Bronchial epithelial cell (primary cell): Measurements from ENCODE around the gene METTL24. TPM values are rescaled to one million over a fixed set of nuclear protein-coding genes. Genes with fewer than 3 reads are reported as not detected.

Experiments
- DNase-seq: peaks from one replicate; pipeline ENCODE4 v3.0.0-alpha.2; 2010; ENCODE audit warnings: low read depth
- FAIRE-seq: peaks from 2 replicates; lab custom pipeline; 2011; peaks lifted over from hg19 to GRCh38; lab: Jason Lieb, UNC
- H3K27me3 ChIP-seq: 2 replicates; pipeline ENCODE4 v1.5.1; 2011; ENCODE audit warnings: low read length; ENCODE audit not compliant: control insufficient read depth, insufficient read depth
- H3K36me3 ChIP-seq: 2 replicates; pipeline ENCODE4 v1.5.1; 2011; ENCODE audit warnings: low read length; ENCODE audit not compliant: control insufficient read depth, insufficient read depth
- H3K4me3 ChIP-seq: 2 replicates; pipeline ENCODE4 v1.5.1; 2011; ENCODE audit warnings: mild to moderate bottlenecking, low read depth, low read length, control low read depth
- total RNA-seq: library from RNA; depleted of rRNA; stranded (reverse); fragments of >200 nt; gene quantifications from 2 replicates; pipeline ENCODE4 v1.2.1, GENCODE V29; 2014
- TF ChIP-seq, protein P1 (sequence below): IDR thresholded peaks from 2 replicates; pipeline ENCODE4 v1.5.1; 2011; ENCODE audit warnings: mild to moderate bottlenecking, moderate library complexity, low read length, control low read depth, inconsistent platforms; ENCODE audit not compliant: insufficient read depth, severe bottlenecking

METTL24 gene
- total RNA-seq, 1 donor from 2014 or later: not detected

DNA sequence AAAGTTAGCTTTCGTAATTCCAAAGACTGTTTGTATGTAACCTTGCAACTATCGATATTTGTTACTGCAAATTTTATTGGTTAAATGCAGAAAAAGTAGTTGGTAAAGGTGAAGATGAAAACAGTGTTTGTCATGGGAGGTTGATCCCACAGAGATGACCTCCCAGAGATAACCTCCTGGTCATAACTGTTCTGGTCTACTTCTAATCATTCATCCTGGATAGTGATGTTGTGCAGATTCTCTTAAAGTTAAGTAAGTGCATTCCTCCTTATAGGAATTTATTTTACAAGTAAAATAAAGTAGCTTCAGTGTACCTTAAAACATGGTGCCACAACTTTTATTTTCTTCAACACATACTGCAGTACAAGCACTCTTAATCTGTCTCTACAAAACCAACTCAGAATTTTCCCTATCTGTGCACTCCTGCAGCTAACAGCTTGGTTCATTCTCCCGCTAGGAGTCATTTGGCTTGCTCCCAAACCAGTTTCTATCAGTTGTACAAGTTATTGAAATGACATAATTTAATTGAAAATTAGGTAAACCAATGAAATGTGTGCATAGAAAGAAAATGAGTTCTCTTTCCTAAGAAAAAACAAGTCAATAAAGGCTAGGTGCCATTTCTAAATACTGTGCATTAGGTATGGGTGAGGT lies 19.2 kb downstream of the METTL24 start:
- no peaks in the 10 kb centered on the region for H3K36me3 ChIP-seq
- TF ChIP-seq, protein P1, sequence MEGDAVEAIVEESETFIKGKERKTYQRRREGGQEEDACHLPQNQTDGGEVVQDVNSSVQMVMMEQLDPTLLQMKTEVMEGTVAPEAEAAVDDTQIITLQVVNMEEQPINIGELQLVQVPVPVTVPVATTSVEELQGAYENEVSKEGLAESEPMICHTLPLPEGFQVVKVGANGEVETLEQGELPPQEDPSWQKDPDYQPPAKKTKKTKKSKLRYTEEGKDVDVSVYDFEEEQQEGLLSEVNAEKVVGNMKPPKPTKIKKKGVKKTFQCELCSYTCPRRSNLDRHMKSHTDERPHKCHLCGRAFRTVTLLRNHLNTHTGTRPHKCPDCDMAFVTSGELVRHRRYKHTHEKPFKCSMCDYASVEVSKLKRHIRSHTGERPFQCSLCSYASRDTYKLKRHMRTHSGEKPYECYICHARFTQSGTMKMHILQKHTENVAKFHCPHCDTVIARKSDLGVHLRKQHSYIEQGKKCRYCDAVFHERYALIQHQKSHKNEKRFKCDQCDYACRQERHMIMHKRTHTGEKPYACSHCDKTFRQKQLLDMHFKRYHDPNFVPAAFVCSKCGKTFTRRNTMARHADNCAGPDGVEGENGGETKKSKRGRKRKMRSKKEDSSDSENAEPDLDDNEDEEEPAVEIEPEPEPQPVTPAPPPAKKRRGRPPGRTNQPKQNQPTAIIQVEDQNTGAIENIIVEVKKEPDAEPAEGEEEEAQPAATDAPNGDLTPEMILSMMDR: no peak
- FAIRE-seq (no peak), DNase-seq (no peak)
- no peaks in the 10 kb centered on the region for H3K27me3 ChIP-seq
- H3K4me3 ChIP-seq: no peak overlapping the region

DNA sequence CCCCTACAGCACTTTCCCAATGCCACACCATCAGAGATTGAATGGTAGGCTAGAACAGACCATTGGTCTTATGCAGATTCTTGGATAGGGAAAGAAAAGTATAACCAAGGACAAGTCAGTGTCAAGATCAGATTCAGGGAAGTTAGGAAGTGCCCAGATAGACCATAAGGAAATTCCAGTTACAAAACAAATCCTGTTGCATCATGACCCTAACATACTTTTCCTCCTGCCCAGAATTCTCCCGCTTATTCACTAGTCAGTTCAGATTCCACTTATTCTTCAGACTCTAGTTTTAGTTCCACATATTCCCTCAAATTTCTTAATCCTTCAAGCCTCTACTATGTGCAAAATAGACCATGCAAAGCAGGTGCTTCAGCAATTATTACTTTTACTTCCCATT lies 20.7 kb downstream of the METTL24 start:
- DNase-seq (peak; percentile 22), FAIRE-seq (no peak)
- TF ChIP-seq, protein P1: no peak
- Histone ChIP-seq H3K27me3 (no peaks in the 10 kb centered on the region), H3K4me3 (no peak overlapping the region), H3K36me3 (no peaks in the 10 kb centered on the region)

DNA sequence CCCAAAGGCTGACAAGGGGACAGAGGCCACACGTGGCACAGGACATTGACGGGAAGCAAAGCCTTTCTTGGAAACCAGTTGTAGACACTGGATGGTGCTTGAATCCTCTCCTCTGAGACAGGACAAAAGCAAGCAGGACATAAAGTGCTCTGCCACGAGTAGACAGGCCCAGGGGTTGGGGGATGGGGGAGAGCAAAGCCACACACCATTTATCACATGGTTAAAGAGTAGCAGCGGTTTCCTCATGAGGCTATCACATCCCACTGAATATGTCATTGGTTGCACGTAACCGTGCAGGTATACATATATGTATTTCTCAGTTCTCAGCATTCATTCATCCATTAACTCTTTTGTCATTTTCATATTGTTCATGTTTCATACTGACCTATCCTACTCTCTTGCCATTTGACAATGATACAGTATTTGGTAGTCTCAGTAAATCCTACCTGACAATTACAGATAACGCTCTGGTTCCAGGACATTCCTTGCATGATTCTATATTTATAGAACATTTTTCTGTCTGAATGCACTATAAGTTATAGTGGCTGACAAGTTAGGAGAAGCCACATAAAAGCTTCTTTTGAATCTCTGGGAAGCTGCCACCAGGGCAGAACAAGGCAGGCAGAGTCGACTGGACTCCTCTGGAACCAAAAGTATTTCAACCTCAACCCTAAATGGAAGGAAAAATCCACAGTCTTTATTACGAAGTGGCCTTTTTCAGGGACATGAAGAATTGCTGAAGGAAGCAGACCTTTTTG lies 23.5 kb downstream of the METTL24 start:
- peak; percentile 73 for FAIRE-seq
- TF ChIP-seq, protein P1: no peak

DNA sequence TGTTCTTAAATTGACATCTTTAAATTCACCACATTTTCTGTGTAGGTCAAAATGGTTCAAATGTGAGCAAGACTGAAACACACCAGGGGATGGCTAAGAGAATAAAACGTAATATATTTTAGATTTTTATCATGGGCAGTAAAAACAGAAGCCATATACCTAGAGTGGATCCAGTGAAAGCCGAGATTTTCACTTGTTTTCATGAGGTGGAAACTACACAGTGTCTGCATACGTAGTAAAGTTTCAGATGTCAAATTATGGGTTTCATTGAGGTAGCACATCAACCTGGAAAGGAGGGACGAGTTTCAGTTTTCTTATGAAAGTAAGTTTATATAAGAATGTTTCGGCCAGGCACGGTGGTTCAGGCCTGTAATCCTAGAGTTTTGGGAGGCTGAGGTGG lies 25.9 kb downstream of the METTL24 start:
- no peak overlapping the region for H3K4me3 ChIP-seq
- H3K36me3 ChIP-seq: no peaks in the 10 kb centered on the region
- TF ChIP-seq, protein P1: no peak
- DNase-seq (no peak), FAIRE-seq (no peak)
- no peaks in the 10 kb centered on the region for H3K27me3 ChIP-seq

More for the DNA sequence above, 23.5 kb downstream of the METTL24 start:
- Histone ChIP-seq H3K36me3 (no peaks in the 10 kb centered on the region), H3K4me3 (no peak overlapping the region), H3K27me3 (no peaks in the 10 kb centered on the region)
- no peak for DNase-seq

DNA sequence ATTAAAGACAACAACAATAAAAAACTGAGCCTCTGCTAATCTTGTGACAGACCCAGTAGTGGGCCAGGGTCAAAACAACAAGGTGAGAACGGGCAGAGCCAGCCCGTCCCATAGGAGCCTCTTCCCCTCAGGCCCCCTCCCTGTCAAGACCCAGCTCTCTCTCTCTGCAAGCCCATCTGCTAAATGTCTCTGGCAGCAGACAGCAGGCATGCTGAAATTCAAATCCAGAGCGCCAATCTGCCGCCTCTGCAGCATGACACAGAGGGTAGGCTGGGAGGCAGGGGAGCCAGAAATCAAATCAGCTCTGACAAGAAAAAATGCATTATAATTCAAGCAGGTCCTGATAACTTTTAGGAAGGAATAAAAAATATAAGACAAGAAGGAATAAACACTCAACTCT lies 26.3 kb downstream of the METTL24 start:
- Histone ChIP-seq H3K4me3 (no peak overlapping the region), H3K36me3 (no peaks in the 10 kb centered on the region), H3K27me3 (no peaks in the 10 kb centered on the region)
- TF ChIP-seq, protein P1: no peak
- FAIRE-seq: no peak
- DNase-seq: no peak

DNA sequence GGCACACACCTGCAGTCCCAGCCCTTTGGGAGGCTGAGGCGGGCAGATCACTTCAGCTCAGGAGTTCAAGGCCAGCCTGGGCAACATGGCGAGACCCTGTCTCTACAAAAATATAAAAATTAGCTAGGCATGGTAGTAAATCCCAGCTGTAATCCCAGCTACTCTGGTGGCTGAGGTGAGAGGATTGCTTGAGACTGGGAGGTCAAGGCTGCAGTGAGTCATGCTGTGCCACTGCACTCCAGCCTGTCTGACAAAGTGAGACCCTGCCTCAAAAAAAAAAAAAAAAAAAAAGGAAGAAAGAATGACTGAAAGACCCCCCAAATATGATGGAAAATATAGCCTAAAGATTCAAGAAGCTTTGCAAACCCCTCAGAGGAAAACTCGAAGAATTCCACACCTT lies 26.8 kb downstream of the METTL24 start:
- H3K36me3 ChIP-seq: no peaks in the 10 kb centered on the region
- H3K27me3 ChIP-seq: no peaks in the 10 kb centered on the region
- H3K4me3 ChIP-seq: no peak overlapping the region
- TF ChIP-seq, protein P1: no peak
- FAIRE-seq (no peak), DNase-seq (no peak)
